SHP77 (cell line): Measurements from ENCODE around the gene IGFALS.

Experiments used
- DNase-seq, 2 experiments: peaks; one replicate each; lab custom pipeline; 2025; lab: John Stamatoyannopoulos, UW

IGFALS gene

GRCh38 chr16:1776991-1777374 is 16.5 kb downstream of the IGFALS start:
- no peak for DNase-seq

DNA sequence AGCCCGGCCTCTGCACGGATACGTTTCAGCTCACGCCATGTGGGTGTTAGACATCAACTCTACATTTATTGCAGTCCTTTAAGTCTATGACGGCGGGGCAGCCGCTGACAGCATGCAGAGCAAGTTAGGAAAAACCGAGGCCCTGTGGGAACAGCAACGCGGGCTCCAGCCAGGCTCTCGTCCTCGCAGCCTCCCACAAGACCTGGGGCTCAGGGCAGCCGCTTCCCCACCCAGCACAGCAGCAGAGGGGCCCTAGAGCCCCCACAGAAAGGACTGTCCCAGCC is 16.9 kb downstream of the IGFALS start:
- DNase-seq, result no peak

DNA sequence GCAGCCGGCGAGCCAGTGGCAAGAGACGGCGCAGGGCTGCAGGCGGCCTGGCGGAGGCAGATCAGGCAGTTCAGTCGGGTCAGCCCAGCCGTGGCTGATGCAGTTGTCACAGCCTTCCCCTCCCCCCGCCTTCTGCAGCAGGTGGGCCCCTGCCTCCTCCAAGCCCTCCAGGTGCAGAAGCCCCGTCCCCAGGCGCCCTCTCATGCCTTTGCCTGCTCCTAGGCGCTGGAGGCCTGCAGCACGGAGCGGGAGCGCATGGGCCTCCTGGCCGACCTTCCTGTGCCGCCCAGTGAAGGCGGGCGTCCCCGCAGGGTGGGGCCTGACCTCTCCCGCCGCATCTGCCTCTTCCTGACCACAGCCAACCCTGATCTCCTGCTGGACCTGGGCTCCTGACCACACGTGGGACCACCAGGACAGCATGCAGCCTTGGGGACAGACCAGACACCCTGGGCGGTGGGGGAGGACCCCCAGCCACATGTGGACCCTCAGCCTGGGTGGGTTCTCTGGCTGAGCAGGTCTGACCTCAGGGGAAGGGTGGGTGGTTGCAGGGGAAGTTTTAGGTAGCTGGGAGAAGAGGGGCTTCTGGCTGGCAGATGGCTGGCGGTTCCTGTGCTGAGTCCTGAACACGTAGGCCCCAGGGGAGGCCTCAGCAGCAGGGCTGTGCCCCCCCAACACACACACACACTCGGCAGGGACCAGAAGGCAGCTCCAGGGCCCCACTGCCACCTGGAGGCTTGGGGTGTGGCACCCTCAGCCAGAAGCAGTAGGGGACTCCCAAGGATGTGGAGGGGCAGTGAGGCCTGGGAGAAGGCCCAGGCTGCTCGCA is 17.4 kb downstream of the IGFALS start:
- DNase-seq, result no peak

GRCh38 chr16:1775006-1775845 is 18.3 kb downstream of the IGFALS start:
- no peak for DNase-seq

DNA sequence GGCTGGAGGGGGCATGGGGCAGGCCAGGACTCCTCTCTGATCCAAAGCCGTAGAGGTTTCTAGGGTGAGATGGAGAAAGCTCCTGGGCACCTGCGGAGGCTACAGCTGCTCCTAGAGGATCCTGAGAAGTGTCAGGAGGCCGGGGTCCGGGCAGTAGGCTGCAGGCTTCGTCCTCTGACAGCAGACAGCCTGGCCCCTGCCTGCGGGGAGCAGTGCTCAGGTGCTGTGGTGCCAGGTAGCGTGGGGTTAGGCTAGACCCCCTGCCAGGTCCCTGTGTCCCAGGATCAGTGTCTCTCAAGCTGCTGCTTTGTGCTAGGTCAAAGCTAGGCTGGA is 19.1 kb downstream of the IGFALS start:
- no peak for DNase-seq

GRCh38 chr16:1773703-1774447 is 19.6 kb downstream of the IGFALS start:
- peak in 1 of 2 experiments; percentile 52 for DNase-seq

GRCh38 chr16:1772908-1773702 is 20.4 kb downstream of the IGFALS start, which contains the start of gene MRPS34:
MRPS34 (minus strand) TSS chr16:1773134; CDS start chr16:1773119, 15 bp downstream.
- DNase-seq, result peak; percentile 66 to 74

DNA sequence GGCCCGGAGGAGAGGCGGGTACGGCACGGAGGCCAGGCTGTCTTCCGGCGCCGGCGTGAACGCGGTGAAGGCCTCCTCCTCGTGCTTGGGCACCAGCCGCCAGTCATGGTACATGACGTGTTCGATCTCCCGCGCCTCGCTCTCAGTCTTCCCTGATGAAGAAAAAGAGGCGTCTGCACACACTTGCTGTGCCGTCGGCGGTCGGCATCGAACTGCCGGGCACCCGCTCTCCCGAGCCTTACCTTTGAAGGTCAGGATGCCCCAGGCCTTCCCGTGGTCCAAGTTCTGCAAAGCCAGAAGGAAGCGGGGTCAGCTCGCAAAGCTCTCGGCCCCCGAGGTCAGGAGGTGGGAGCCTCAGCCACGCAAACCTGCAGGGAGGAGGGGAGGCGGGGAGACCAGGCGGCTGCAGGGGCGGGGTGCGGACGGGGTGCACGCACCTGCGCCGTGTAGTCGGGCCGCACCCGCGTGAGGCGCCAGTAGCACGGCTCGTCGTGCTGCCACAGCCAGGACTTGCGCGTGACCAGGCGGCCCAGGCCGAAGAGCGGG is 21.1 kb downstream of the IGFALS start, which contains the start of gene EME2:
Gene EME2, plus strand, starts transcription at position 449 of the 546 bp plus-strand sequence. CDS start 418 bp downstream, outside the sequence.
- DNase-seq, result peak in 1 of 2 experiments; percentile 18

DNA sequence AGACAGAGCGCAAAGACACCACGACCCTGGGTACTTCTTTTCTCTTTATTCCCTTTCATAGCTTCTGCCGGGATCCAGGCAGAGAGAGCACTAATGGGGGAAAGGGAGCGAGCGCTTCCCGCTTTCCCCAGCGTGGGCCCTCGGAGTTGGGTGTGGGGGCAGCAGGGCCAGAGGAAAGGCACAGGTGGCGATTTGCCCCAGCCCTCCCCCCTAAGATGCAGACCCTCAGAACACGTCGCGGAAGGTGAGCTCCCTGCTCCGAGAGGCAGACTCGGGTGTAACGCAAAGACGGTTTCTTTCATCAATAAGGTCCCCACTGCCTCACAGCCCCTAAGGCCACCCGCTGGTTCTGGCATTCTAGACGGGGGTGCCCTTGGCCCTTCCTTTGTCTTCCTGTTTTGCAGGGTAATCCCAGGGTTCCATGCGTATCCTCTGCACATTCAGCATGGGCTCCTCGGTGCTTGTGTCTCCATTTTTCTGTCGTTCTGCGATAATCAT is 21.6 kb downstream of the IGFALS start:
- DNase-seq, result no peak

GRCh38 chr16:1771188-1771863 is 22.2 kb downstream of the IGFALS start, which contains the start of gene NME3:
NME3 (minus strand) TSS chr16:1771543; CDS start chr16:1771534, 9 bp downstream.
- DNase-seq, result peak in 1 of 2 experiments; percentile 17

- DNase-seq, result peak; percentile 78 to 82
Observed at GRCh38 chr16:1770328-1771187, 22.9 kb downstream of the IGFALS start.

DNA sequence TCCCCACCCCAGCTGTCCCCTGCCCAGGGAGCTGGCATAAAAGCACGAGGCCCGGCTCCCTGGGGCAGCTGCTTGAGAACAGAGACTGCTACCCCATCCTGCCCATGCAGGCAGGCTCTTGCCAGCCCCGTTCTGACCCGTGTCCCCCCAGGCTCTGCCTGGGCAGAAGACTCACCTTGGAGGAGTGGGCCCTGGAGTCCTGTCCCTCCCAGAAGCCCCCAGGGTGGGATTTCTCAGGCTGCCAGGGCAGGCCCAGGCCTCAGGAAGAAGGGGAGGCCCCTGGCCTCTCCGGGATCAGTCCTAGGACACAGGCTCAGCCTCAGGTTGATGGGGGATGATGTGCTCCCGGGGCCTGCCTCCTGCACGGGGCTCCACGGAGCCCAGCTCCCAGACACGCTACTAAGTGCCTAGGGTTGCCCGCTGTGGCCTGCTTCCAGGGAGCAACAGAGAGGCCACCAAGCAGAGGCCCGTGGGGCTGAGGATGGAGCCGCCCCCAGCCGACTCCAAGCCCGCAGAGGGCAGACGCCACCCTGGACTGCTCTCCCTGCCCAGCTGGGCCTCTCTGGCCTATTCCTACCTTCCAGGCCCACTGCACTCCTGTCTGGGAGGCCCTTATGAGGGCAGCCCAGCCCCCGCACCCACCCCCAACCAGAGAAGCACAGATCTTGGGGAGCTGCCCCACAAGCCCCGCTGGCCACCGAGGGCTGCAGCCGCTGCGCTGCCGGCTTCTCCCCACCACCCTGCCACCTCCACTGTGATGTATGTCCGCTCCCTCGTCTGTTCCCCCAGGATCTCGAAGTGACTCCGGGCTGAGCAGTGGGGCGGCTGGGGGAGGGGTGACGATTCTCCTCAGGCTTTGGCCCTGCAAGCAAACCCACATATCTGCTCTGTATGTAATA is 23.9 kb downstream of the IGFALS start:
- no peak for DNase-seq

GRCh38 chr16:1768767-1769401 is 24.6 kb downstream of the IGFALS start:
- no peak for DNase-seq

- no peak for DNase-seq
Observed at GRCh38 chr16:1768061-1768766, 25.3 kb downstream of the IGFALS start.

DNA sequence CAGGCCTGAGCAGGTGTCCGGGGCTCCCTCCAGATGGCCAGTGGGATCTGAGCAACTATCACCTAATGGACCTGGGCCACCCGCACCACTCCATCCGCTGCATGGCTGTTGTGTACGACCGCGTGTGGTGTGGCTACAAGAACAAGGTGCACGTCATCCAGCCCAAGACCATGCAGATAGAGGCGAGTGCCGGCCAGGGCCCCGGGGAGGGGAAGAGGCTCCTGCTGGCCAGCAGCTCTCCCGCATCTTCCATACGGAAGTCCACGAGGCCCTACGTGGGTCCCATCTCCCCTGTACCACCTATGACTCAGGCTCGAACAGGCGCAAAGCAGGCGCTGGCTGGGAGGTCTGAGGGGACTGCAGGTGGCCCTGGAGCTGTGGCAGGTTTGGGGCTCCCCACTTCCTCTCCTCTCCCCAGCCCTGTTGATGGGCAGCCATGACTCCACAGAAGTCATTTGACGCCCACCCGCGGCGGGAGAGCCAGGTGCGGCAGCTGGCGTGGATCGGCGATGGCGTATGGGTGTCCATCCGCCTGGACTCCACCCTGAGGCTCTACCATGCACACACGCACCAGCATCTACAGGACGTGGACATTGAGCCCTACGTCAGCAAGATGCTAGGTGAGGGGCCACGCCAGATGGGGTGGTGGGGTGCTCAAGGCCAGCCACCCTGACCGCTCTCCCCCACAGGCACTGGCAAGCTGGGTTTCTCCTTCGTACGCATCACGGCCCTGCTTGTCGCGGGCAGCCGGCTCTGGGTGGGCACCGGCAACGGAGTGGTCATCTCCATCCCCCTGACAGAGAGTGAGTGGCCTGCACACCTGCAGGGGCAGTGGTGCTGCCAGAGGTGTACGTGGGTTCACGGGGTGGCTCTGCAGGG is 26.1 kb downstream of the IGFALS start:
- DNase-seq, result no peak

GRCh38 chr16:1766701-1767100 is 26.8 kb downstream of the IGFALS start:
- DNase-seq, result no peak
